HepG2 (cell line): ENCODE measurements around the gene TCF12. TPM values are rescaled to one million over a fixed set of nuclear protein-coding genes. Genes with fewer than 3 reads are reported as not detected.

Experiments used
- ATAC-seq: fragments of 200-7000 bp; cut with Tn5 transposase; 3 replicates; pipeline ENCODE4 v1.9.1; 2020; ENCODE audit warnings: mild to moderate bottlenecking, moderate library complexity
- BruUV-seq: library from RNA; stranded (reverse); fragments of 400-500 nt; replicated peaks from 2 replicates; lab custom pipeline; 2021; lab: Mats Ljungman, UMichigan
- CTCF ChIA-PET: fragments of 300-600 bp; formaldehyde crosslinking; extraction: SDS; loops from one replicate; lab custom pipeline; 2021; ENCODE audit warnings: low total read pairs, inconsistent platforms, low intra/inter-chr PET ratio; lab: Yijun Ruan, JAX
- POLR2A ChIA-PET: fragments of 350-600 bp; sonication (Branson Sonifier 250); formaldehyde crosslinking; loops from one replicate; lab custom pipeline; 2020; ENCODE audit warnings: antibody characterized with exemption, inconsistent platforms; lab: Yijun Ruan, JAX
- DNase-seq: peaks from one replicate; pipeline ENCODE4 v3.0.0-alpha.2; 2015; ENCODE audit warnings: low spot score
- FAIRE-seq: peaks from 3 replicates; lab custom pipeline; 2011; peaks lifted over from hg19 to GRCh38; lab: Jason Lieb, UNC
- H2AFZ ChIP-seq: one replicate; pipeline ENCODE4 v1.6.1; 2011; ENCODE audit warnings: low read length, inconsistent platforms
- H3K27ac ChIP-seq: fragments of 300-600 bp; 3 replicates; pipeline ENCODE4 v1.8.0; 2011; ENCODE audit warnings: mixed run types, mild to moderate bottlenecking, mixed read lengths, low read length, inconsistent platforms; ENCODE audit not compliant: insufficient read depth; ENCODE audit errors: extremely low read length
- H3K27me3 ChIP-seq, 2 experiments: fragments of 200-600 bp in 1 of 2; 2 replicates in 1 of 2; 3 replicates in 1 of 2; pipeline versions ENCODE4 v1.6.0 to v1.8.0; 2011; ENCODE audit warnings: low read length in 2 of 2, mild to moderate bottlenecking in 2 of 2, moderate library complexity in 2 of 2, inconsistent platforms in 1 of 2; ENCODE audit not compliant: insufficient read depth in 2 of 2, control insufficient read depth in 1 of 2
- H3K36me3 ChIP-seq, 2 experiments: fragments of 200-600 bp in 1 of 2; replicated peaks in 1 of 2; 2 replicates in 1 of 2; 3 replicates in 1 of 2; pipeline versions ENCODE4 v1.5.1 to v1.8.0; 2011; ENCODE audit warnings: low read length in 2 of 2, inconsistent platforms in 1 of 2; ENCODE audit not compliant: insufficient read depth in 2 of 2, control insufficient read depth in 1 of 2
- H3K4me1 ChIP-seq: 2 replicates; pipeline ENCODE4 v1.5.1; 2012; ENCODE audit warnings: low read length, inconsistent platforms; ENCODE audit not compliant: insufficient read depth
- H3K4me2 ChIP-seq: 2 replicates; pipeline ENCODE4 v1.6.0; 2011; ENCODE audit warnings: low read depth, low read length, inconsistent platforms
- H3K4me3 ChIP-seq, 3 experiments: fragments of 200-600 bp in 1 of 3; sonication (generic), shearing (Covaris generic) in 1 of 3; replicated peaks in 1 of 3; 2 replicates each; pipeline ENCODE4 v1.5.1; 2011 to 2016; ENCODE audit warnings: low read length in 3 of 3, inconsistent platforms in 2 of 3, low read depth in 2 of 3, mild to moderate bottlenecking in 2 of 3, control low read depth in 1 of 3, mixed read lengths in 1 of 3; ENCODE audit not compliant: insufficient read depth in 1 of 3
- H3K79me2 ChIP-seq: one replicate; pipeline ENCODE4 v1.6.1; 2011; ENCODE audit warnings: low read length, inconsistent platforms; ENCODE audit not compliant: insufficient read depth
- H3K9ac ChIP-seq: 2 replicates; pipeline ENCODE4 v1.6.0; 2011; ENCODE audit warnings: mild to moderate bottlenecking, low read depth, low read length, inconsistent platforms; ENCODE audit not compliant: insufficient read depth
- H3K9me3 ChIP-seq: 2 replicates; pipeline ENCODE4 v1.5.1; 2012; ENCODE audit warnings: mild to moderate bottlenecking, low read length
- H4K20me1 ChIP-seq: 2 replicates; pipeline ENCODE4 v1.6.0; 2011; ENCODE audit warnings: inconsistent platforms, mild to moderate bottlenecking, low read length, moderate library complexity; ENCODE audit not compliant: insufficient read depth
- ADNP ChIP-seq: sonication (generic); formaldehyde crosslinking; IDR thresholded peaks from 2 replicates; pipeline ENCODE4 v1.4.0; 2020; ENCODE audit warnings: missing genetic modification reagents
- ATF2 ChIP-seq: sonication (generic); formaldehyde crosslinking; IDR thresholded peaks from 2 replicates; pipeline ENCODE4 v1.4.0; 2020; ENCODE audit warnings: missing genetic modification reagents
- CCDC6 ChIP-seq: sonication (generic); formaldehyde crosslinking; IDR thresholded peaks from 2 replicates; pipeline ENCODE4 v1.8.1; 2022; ENCODE audit warnings: mild to moderate bottlenecking, missing genetic modification reagents, moderate library complexity
- CSRNP2 ChIP-seq: sonication (generic); formaldehyde crosslinking; conservative IDR thresholded peaks from 2 replicates; pipeline ENCODE4 v1.8.0; 2022; ENCODE audit warnings: low read depth, missing genetic modification reagents
- DNMT3B ChIP-seq: conservative IDR thresholded peaks from 2 replicates; pipeline ENCODE4 v1.6.1; 2016; ENCODE audit warnings: missing biosample characterization, control low read depth
- ETV5 ChIP-seq: IDR thresholded peaks from 2 replicates; pipeline ENCODE4 v1.6.1; 2018; ENCODE audit warnings: missing biosample characterization, missing genetic modification reagents, inconsistent platforms, borderline replicate concordance
- GZF1 ChIP-seq: sonication (generic); formaldehyde crosslinking; IDR thresholded peaks from 2 replicates; pipeline ENCODE4 v1.5.1; 2020; ENCODE audit warnings: mild to moderate bottlenecking, missing genetic modification reagents
- KDM2A ChIP-seq: sonication (generic); formaldehyde crosslinking; IDR thresholded peaks from 2 replicates; pipeline ENCODE4 v1.4.0; 2020; ENCODE audit warnings: low read depth, missing genetic modification reagents, borderline replicate concordance
- NFKB2 ChIP-seq: sonication (generic); formaldehyde crosslinking; IDR thresholded peaks from 2 replicates; pipeline ENCODE4 v1.4.0; 2020; ENCODE audit warnings: missing genetic modification reagents, borderline replicate concordance
- PHF5A ChIP-seq: IDR thresholded peaks from one replicate; pipeline ENCODE4 v1.6.1; 2018; ENCODE audit warnings: low read depth, missing genetic modification reagents; ENCODE audit not compliant: unreplicated experiment
- TEF ChIP-seq: sonication (generic); formaldehyde crosslinking; IDR thresholded peaks from 2 replicates; pipeline ENCODE4 v1.5.0; 2020; ENCODE audit warnings: missing genetic modification reagents
- ZNF468 ChIP-seq: sonication (generic); formaldehyde crosslinking; IDR thresholded peaks from 2 replicates; pipeline ENCODE4 v1.8.0; 2022; ENCODE audit warnings: mild to moderate bottlenecking, moderate library complexity, missing genetic modification reagents
- ZNF557 ChIP-seq: sonication (generic); formaldehyde crosslinking; IDR thresholded peaks from 2 replicates; pipeline ENCODE4 v1.4.0; 2020; ENCODE audit warnings: missing genetic modification reagents
- ZNF562 ChIP-seq: sonication (generic); formaldehyde crosslinking; IDR thresholded peaks from 2 replicates; pipeline ENCODE4 v1.8.0; 2022; ENCODE audit warnings: missing genetic modification reagents, borderline replicate concordance
- ZNF883 ChIP-seq: sonication (generic); formaldehyde crosslinking; IDR thresholded peaks from 2 replicates; pipeline ENCODE4 v1.5.1; 2020; ENCODE audit warnings: mild to moderate bottlenecking, missing genetic modification reagents; ENCODE audit errors: not compliant biosample characterization
- WGBS: methylation state at CpG from one replicate; pipeline ENCODE4 v1.1.6; 2017; ENCODE audit warnings: low lambda C conversion rate; 5-methylcytosine and 5-hydroxymethylcytosine counted together
- in situ Hi-C: cut with HindIII; loops from 2 replicates; pipeline ENCODE4 v1.10.0; 2017; ENCODE audit warnings: low pct_unique_long_range_greater_than_20kb; ENCODE audit not compliant: extremely low pct_ligation_motif_present
- intact Hi-C: fragments of 100-400 bp; cut with micrococcal nuclease; formaldehyde crosslinking; loops from one replicate; pipeline ENCODE4 v1.10.0; 2022; ENCODE audit not compliant: unreplicated experiment
- polyA plus RNA-seq, 8 experiments: library from polyadenylated mRNA; depleted of rRNA in 3 of 8; stranded (reverse) in 7 of 8; unstranded in 1 of 8; fragments of >200 nt; fragmentation: Illumina TruSeq in 4 of 8; extraction: Trizol in 4 of 8; gene quantifications; 2 replicates each; pipeline versions ENCODE4 v1.2.1 to v1.2.3, GENCODE V29; 2011 to 2016; ENCODE audit warnings: low read depth in 4 of 8, missing spikeins in 1 of 8, mixed read lengths in 1 of 8; ENCODE audit not compliant: insufficient read depth in 1 of 8
- total RNA-seq, 5 experiments: library from RNA; depleted of rRNA; stranded (reverse); fragments of >200 nt; fragmentation: Illumina TruSeq; extraction: Trizol; gene quantifications; 2 replicates each; pipeline ENCODE4 v1.2.3, GENCODE V29; 2016; ENCODE audit warnings: low read depth in 1 of 5

TCF12 gene
- total and polyA plus RNA-seq, 2 of the 13 experiments (the other 11 are each of a cell fraction or from before 2014, with no cell fraction given): 48.6 to 51.1 TPM

GRCh38 chr15:57089815-57090495, 171.5 kb downstream of the TCF12 start:
- TF ChIP-seq ATF2 (CRISPR knock-in tag): no peak
- no peak for TF ChIP-seq TEF
- no peak for TF ChIP-seq ZNF468 (CRISPR knock-in tag)
- TF ChIP-seq ETV5 (CRISPR knock-in tag): no peak
- no peak for TF ChIP-seq KDM2A
- TF ChIP-seq ZNF562 (CRISPR knock-in tag): no peak
- TF ChIP-seq CSRNP2 (CRISPR knock-in tag): no peak
- TF ChIP-seq ZNF557: no peak
- TF ChIP-seq ZNF883: no peak
- no peak for TF ChIP-seq DNMT3B (CRISPR knock-in tag)
- no peak for TF ChIP-seq PHF5A (CRISPR knock-in tag)
- TF ChIP-seq CCDC6: no peak
- TF ChIP-seq GZF1 (CRISPR knock-in tag): no peak
- no peak for TF ChIP-seq ADNP (CRISPR knock-in tag)
- TF ChIP-seq NFKB2 (CRISPR knock-in tag): no peak
- intact Hi-C loops (no loop called here), in situ Hi-C loops (no loop called here)
- no peak overlapping the region for H3K27ac ChIP-seq
- H4K20me1 ChIP-seq: no peaks in the 10 kb centered on the region; the same call in 1 of the 2 replicates
- H3K4me2 ChIP-seq: no peak overlapping the region
- 96% methylated on average over 6 of the region's 6 CpGs for WGBS
- no peak overlapping the region for H3K9ac ChIP-seq
- no peaks in the 10 kb centered on the region for H3K27me3 ChIP-seq
- ChIA-PET CTCF (no interaction called here), POLR2A (no interaction called here)
- peaks cover 9% of the 10 kb centered on the region for H3K79me2 ChIP-seq
- FAIRE-seq: no peak
- BruUV-seq: no TSS peak
- H3K36me3 ChIP-seq: peaks cover 3 to 20% of the 10 kb centered on the region in 2 experiments; a peak in 4 of 5 replicates
- no peaks in the 10 kb centered on the region for H3K4me1 ChIP-seq
- no peak overlapping the region for H2AFZ ChIP-seq
- H3K9me3 ChIP-seq: no peaks in the 10 kb centered on the region
- no peak for ATAC-seq
- H3K4me3 ChIP-seq: no peak overlapping the region
- no peak for DNase-seq
